B cell (primary cell): ENCODE measurements around the gene PLCD1. TPM values are rescaled to one million over a fixed set of nuclear protein-coding genes. Genes with fewer than 3 reads are reported as not detected.
A peak's percentile ranks its signal among the peaks of the same experiment; 100 is the strongest.

Experiments used
- ATAC-seq: fragments of 200-7000 bp; cut with Tn5 transposase; one replicate; pipeline ENCODE4 v1.10.0; 2021; ENCODE audit warnings: low read depth, mild to moderate bottlenecking, moderate number of reproducible peaks, moderate library complexity
- CTCF ChIA-PET: fragments of 350-600 bp; sonication (Branson Sonifier 250); formaldehyde crosslinking; loops from one replicate; lab custom pipeline; 2021; ENCODE audit warnings: antibody characterized with exemption, inconsistent platforms; lab: Charles Lee
- POLR2A ChIA-PET: fragments of 350-600 bp; sonication (Branson Sonifier 250); formaldehyde crosslinking; loops from one replicate; lab custom pipeline; 2021; ENCODE audit warnings: antibody characterized with exemption; lab: Charles Lee
- DNase-seq: peaks from one replicate; pipeline ENCODE4 v3.0.0; 2013
- H2AFZ ChIP-seq: 2 replicates; pipeline ENCODE4 v1.6.1; 2012; ENCODE audit warnings: mild to moderate bottlenecking, low read depth, low read length; ENCODE audit not compliant: insufficient read depth, poor library complexity, severe bottlenecking
- H3K27ac ChIP-seq, 2 donors: 1 replicate in 1 of 2; 2 replicates in 1 of 2; pipeline ENCODE4 v1.5.1; 2012 to 2013; ENCODE audit warnings: low read length in 2 of 2, mild to moderate bottlenecking in 2 of 2, moderate library complexity in 1 of 2
- H3K27me3 ChIP-seq, 4 experiments: fragments of 200-600 bp in 1 of 4; sonication (generic) in 1 of 4; replicated peaks in 1 of 4; 1 replicate in 2 of 4; 2 replicates in 2 of 4; pipeline versions ENCODE4 v1.6.1 to v1.7.0; 2013 to 2016; ENCODE audit warnings: low read length in 3 of 4, mild to moderate bottlenecking in 2 of 4, mixed read lengths in 1 of 4, moderate library complexity in 1 of 4; ENCODE audit not compliant: insufficient read depth in 4 of 4, control insufficient read depth in 3 of 4; ENCODE audit errors: control extremely low read depth in 1 of 4
- H3K36me3 ChIP-seq, 2 experiments: replicated peaks in 1 of 2; 1 replicate in 1 of 2; 2 replicates in 1 of 2; pipeline versions ENCODE4 v1.6.1 to v1.7.1; 2013; ENCODE audit warnings: low read length in 1 of 2; ENCODE audit not compliant: insufficient read depth in 2 of 2, control insufficient read depth in 1 of 2; ENCODE audit errors: control extremely low read depth in 1 of 2, extremely low read depth in 1 of 2
- H3K4me1 ChIP-seq, 2 donors: fragments of 200-600 bp in 1 of 2; sonication (generic) in 1 of 2; 1 replicate in 1 of 2; 2 replicates in 1 of 2; pipeline versions ENCODE4 v1.5.1 to v1.6.1; 2013 to 2017; ENCODE audit warnings: low read length in 2 of 2; ENCODE audit not compliant: control insufficient read depth in 2 of 2, insufficient read depth in 2 of 2
- H3K4me2 ChIP-seq: replicated peaks from 2 replicates; pipeline ENCODE3; 2012; ENCODE audit warnings: mild to moderate bottlenecking, low read depth, low read length; ENCODE audit not compliant: poor library complexity, severe bottlenecking
- H3K4me3 ChIP-seq, 5 experiments: fragments of 200-600 bp in 1 of 5; sonication (generic) in 1 of 5; 1 replicate in 3 of 5; 2 replicates in 2 of 5; pipeline versions ENCODE4 v1.5.1 to v1.7.0; 2011 to 2016; ENCODE audit warnings: low read length in 4 of 5, mild to moderate bottlenecking in 4 of 5, low read depth in 2 of 5, control low read depth in 1 of 5, moderate library complexity in 1 of 5; ENCODE audit not compliant: insufficient read depth in 1 of 5; ENCODE audit errors: control extremely low read depth in 1 of 5, extremely low read depth in 1 of 5
- H3K79me2 ChIP-seq: fragments of 200-600 bp; sonication (generic); one replicate; pipeline ENCODE4 v1.6.0; 2016; ENCODE audit warnings: low read length; ENCODE audit not compliant: control insufficient read depth, insufficient read depth
- H3K9ac ChIP-seq: fragments of 200-600 bp; sonication (generic); 2 replicates; pipeline ENCODE4 v1.6.1; 2017; ENCODE audit warnings: mild to moderate bottlenecking, low read length, moderate library complexity
- H3K9me3 ChIP-seq, 3 donors: one replicate each; pipeline versions ENCODE4 v1.6.1 to v1.7.1; 2013; ENCODE audit warnings: low read length in 2 of 3; ENCODE audit not compliant: control insufficient read depth in 2 of 3, insufficient read depth in 1 of 3; ENCODE audit errors: control extremely low read depth in 1 of 3
- H4K20me1 ChIP-seq: 2 replicates; pipeline ENCODE4 v1.6.0; 2012; ENCODE audit warnings: mild to moderate bottlenecking, low read length; ENCODE audit not compliant: insufficient read depth, control insufficient read depth, poor library complexity, severe bottlenecking
- H3K27ac Mint-ChIP-seq: one replicate; pipeline ENCODE4 v1.8.0; 2021; ENCODE audit warnings: mixed read lengths
- H3K27me3 Mint-ChIP-seq: one replicate; pipeline ENCODE4 v1.8.0; 2021; ENCODE audit warnings: mixed read lengths
- H3K4me1 Mint-ChIP-seq: one replicate; pipeline ENCODE4 v1.8.0; 2021; ENCODE audit warnings: mixed read lengths
- H3K4me3 Mint-ChIP-seq: one replicate; pipeline ENCODE4 v1.8.0; 2021; ENCODE audit warnings: mixed read lengths
- H3K9me3 Mint-ChIP-seq: one replicate; pipeline ENCODE4 v1.8.0; 2022; ENCODE audit warnings: mixed read lengths; ENCODE audit not compliant: insufficient read depth
- EZH2 ChIP-seq: IDR thresholded peaks from 2 replicates; pipeline ENCODE4 v1.6.1; 2012; ENCODE audit warnings: borderline replicate concordance, low read depth, mild to moderate bottlenecking, moderate library complexity, low read length; ENCODE audit not compliant: insufficient read depth, poor library complexity, severe bottlenecking
- WGBS: methylation state at CpG from one replicate; pipeline ENCODE4 v1.1.5; 2013; ENCODE audit warnings: missing lambda C conversion rate; ENCODE audit not compliant: insufficient coverage; 5-methylcytosine and 5-hydroxymethylcytosine counted together
- intact Hi-C: fragments of 100-400 bp; cut with micrococcal nuclease; formaldehyde crosslinking; loops from one replicate; pipeline ENCODE4 v1.10.0; 2022
- polyA plus RNA-seq: library from polyadenylated mRNA; depleted of rRNA; stranded (reverse); fragments of >200 nt; gene quantifications from 2 replicates; pipeline ENCODE4 v1.2.3, GENCODE V29; 2012
- total RNA-seq, 2 donors: library from RNA; stranded (reverse); fragments of 120-200 nt in 1 of 2; gene quantifications; 1 replicate in 1 of 2; 2 replicates in 1 of 2; pipeline versions ENCODE4 v1.2.3 to v1.2.4, GENCODE V29; 2013 to 2022
- TF ChIP-seq, protein P1 (sequence below): fragments of 200-600 bp; IDR thresholded peaks from one replicate; pipeline ENCODE4 v1.8.0; 2022; ENCODE audit warnings: antibody characterized with exemption, mild to moderate bottlenecking

Gene PLCD1
- total and polyA plus RNA-seq, 2 donors (not counting 1 experiment from before 2014, with no cell fraction given), result 5.8 to 10.1 TPM

GRCh38 chr3:38038447-38038911, 9.0 kb upstream of the PLCD1 start:
- peaks cover 12% of the 10 kb centered on the region for H3K27me3 Mint-ChIP-seq
- Histone ChIP-seq H3K9me3 (no peaks in the 10 kb centered on the region), H3K4me3 (peak overlapping the region in 4 of 5 experiments; percentile 64 to 71 (median 68)), H3K79me2 (no peaks in the 10 kb centered on the region), H3K36me3 (no peaks in the 10 kb centered on the region), H3K27ac (no peak overlapping the region), H3K4me2 (peak overlapping the region; percentile 89), H2AFZ (peak overlapping the region; percentile 76), H4K20me1 (no peaks in the 10 kb centered on the region), H3K9ac (peak overlapping the region; percentile 67), H3K4me1 (peaks cover 12 to 22% of the 10 kb centered on the region in 2 donors), H3K27me3 (peaks cover 0 to 4% (median 1%) of the 10 kb centered on the region in 4 experiments)
- intact Hi-C loops, result no loop called here
- ATAC-seq (no peak), DNase-seq (no peak)
- H3K9me3 Mint-ChIP-seq, result no peaks in the 10 kb centered on the region
- H3K4me3 Mint-ChIP-seq, result peak overlapping the region; percentile 93
- 65% methylated on average over 3 of the region's 5 CpGs for WGBS
- ChIA-PET POLR2A (interaction anchor here (0.9 to 1.0 kb wide), 2 partner anchors 99 to 126 kb away, joined by 3 to 4 read pairs; partner anchors contain the start of gene ACAA1), CTCF (interaction anchor here (0.7 to 2.9 kb wide), 5 partner anchors 10 to 183 kb away, joined by 4 to 31 read pairs (median 11); partner anchors contain the start of gene PLCD1)
- TF ChIP-seq, protein P1, sequence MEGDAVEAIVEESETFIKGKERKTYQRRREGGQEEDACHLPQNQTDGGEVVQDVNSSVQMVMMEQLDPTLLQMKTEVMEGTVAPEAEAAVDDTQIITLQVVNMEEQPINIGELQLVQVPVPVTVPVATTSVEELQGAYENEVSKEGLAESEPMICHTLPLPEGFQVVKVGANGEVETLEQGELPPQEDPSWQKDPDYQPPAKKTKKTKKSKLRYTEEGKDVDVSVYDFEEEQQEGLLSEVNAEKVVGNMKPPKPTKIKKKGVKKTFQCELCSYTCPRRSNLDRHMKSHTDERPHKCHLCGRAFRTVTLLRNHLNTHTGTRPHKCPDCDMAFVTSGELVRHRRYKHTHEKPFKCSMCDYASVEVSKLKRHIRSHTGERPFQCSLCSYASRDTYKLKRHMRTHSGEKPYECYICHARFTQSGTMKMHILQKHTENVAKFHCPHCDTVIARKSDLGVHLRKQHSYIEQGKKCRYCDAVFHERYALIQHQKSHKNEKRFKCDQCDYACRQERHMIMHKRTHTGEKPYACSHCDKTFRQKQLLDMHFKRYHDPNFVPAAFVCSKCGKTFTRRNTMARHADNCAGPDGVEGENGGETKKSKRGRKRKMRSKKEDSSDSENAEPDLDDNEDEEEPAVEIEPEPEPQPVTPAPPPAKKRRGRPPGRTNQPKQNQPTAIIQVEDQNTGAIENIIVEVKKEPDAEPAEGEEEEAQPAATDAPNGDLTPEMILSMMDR, result no peak
- no peak for TF ChIP-seq EZH2
- H3K27ac Mint-ChIP-seq, result peak overlapping the region; percentile 54
- peaks cover 19% of the 10 kb centered on the region for H3K4me1 Mint-ChIP-seq

- H3K9me3 ChIP-seq, result no peaks in the 10 kb centered on the region
- no peak overlapping the region for H3K27ac ChIP-seq
- peaks cover 12 to 22% of the 10 kb centered on the region in 2 donors for H3K4me1 ChIP-seq
- Mint-ChIP-seq H3K27me3 (peaks cover 19% of the 10 kb centered on the region), H3K4me1 (peaks cover 19% of the 10 kb centered on the region), H3K27ac (no peak overlapping the region), H3K4me3 (peak overlapping the region; percentile 34), H3K9me3 (no peaks in the 10 kb centered on the region)
- 81% methylated on average over 2 of the region's 3 CpGs for WGBS
- ChIA-PET POLR2A (no interaction called here), CTCF (interaction anchor here (0.7 kb wide), 1 partner anchor 36 kb away, joined by 5 read pairs; no protein-coding TSS in a partner anchor)
- ATAC-seq (no peak), DNase-seq (no peak)
- no peak overlapping the region for H3K9ac ChIP-seq
- no peaks in the 10 kb centered on the region for H3K79me2 ChIP-seq
- H3K4me2 ChIP-seq, result no peak overlapping the region
- H3K36me3 ChIP-seq, result no peaks in the 10 kb centered on the region
- no peaks in the 10 kb centered on the region for H4K20me1 ChIP-seq
- intact Hi-C loops, result no loop called here
- no peak overlapping the region for H3K4me3 ChIP-seq
- peaks cover 0 to 17% (median 6%) of the 10 kb centered on the region in 4 experiments for H3K27me3 ChIP-seq
- no peak for TF ChIP-seq EZH2
- TF ChIP-seq, protein P1, result no peak
- H2AFZ ChIP-seq, result no peak overlapping the region
These were observed 7.5 kb upstream of the PLCD1 start for GRCh38 chr3:38036906-38037305.
